Measurements from ENCODE around the gene NOTCH3.

NOTCH3 gene

GRCh38 chr19:15247107-15248014 lies 46.6 kb upstream of the NOTCH3 start:
- no peak overlapping the region for H3K4me3 ChIP-seq (ENCODE audit: low read depth, low read length)

GRCh38 chr19:15246198-15246481 lies 45.3 kb upstream of the NOTCH3 start:
- H3K4me3 ChIP-seq (ENCODE audit: low read depth, low read length), result no peak overlapping the region
- no peak for TF ChIP-seq CTCF (IDR thresholded peaks at IDR 0.05; ENCODE audit: low read depth, low read length)

More at GRCh38 chr19:15247107-15248014, 46.6 kb upstream of the NOTCH3 start:
- TF ChIP-seq CTCF (IDR thresholded peaks at IDR 0.05; ENCODE audit: low read depth, low read length), result no peak

GRCh38 chr19:15245370-15246197 lies 44.8 kb upstream of the NOTCH3 start:
- H3K4me3 ChIP-seq (ENCODE audit: low read depth, low read length), result no peak overlapping the region
- TF ChIP-seq CTCF (IDR thresholded peaks at IDR 0.05; ENCODE audit: low read depth, low read length), result no peak

GRCh38 chr19:15244808-15245207 lies 44.0 kb upstream of the NOTCH3 start:
- no peak overlapping the region for H3K4me3 ChIP-seq (ENCODE audit: low read depth, low read length)
- TF ChIP-seq CTCF (IDR thresholded peaks at IDR 0.05; ENCODE audit: low read depth, low read length), result no peak

- no peak overlapping the region for H3K4me3 ChIP-seq (ENCODE audit: low read depth, low read length)
- TF ChIP-seq CTCF (IDR thresholded peaks at IDR 0.05; ENCODE audit: low read depth, low read length), result no peak
Measured at GRCh38 chr19:15244106-15244803, 43.5 kb upstream of the NOTCH3 start.

GRCh38 chr19:15243236-15243957 lies 42.6 kb upstream of the NOTCH3 start:
- no peak for TF ChIP-seq CTCF (IDR thresholded peaks at IDR 0.05; ENCODE audit: low read depth, low read length)
- no peak overlapping the region for H3K4me3 ChIP-seq (ENCODE audit: low read depth, low read length)
